NCI-H82 treated with DMSO at 0.1 percent for 48 hours (cell line): ENCODE measurements around the gene RDH16.
"Not testable (repeated sequence)": the region's sequence is repeated elsewhere in the genome, so short reads cannot be mapped to it uniquely, and the experiment has no call there.

Experiments
- DNase-seq: peaks from one replicate; lab custom pipeline; 2025; ENCODE audit not compliant: unreplicated experiment; lab: John Stamatoyannopoulos, UW

Gene RDH16

DNA sequence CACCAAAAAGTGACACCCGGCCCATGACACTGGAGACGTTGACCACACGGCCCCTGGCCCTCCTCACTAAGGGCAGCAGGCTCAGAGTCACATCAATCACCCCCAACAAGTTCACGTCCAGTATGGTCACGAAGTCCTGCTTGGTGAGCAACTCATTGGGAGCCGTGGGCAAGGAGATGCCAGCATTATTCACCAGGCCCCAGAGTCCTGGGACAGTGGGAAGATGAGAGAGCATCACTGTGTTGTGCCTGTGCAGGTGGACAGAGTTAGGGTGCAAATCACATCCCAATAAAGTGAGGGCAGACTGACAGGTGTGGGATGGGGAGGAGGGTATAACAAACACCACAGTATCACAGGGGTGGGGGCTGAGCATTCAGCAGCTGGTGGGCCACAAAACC lies 2.5 kb downstream of the RDH16 start:
- no peak for DNase-seq

DNA sequence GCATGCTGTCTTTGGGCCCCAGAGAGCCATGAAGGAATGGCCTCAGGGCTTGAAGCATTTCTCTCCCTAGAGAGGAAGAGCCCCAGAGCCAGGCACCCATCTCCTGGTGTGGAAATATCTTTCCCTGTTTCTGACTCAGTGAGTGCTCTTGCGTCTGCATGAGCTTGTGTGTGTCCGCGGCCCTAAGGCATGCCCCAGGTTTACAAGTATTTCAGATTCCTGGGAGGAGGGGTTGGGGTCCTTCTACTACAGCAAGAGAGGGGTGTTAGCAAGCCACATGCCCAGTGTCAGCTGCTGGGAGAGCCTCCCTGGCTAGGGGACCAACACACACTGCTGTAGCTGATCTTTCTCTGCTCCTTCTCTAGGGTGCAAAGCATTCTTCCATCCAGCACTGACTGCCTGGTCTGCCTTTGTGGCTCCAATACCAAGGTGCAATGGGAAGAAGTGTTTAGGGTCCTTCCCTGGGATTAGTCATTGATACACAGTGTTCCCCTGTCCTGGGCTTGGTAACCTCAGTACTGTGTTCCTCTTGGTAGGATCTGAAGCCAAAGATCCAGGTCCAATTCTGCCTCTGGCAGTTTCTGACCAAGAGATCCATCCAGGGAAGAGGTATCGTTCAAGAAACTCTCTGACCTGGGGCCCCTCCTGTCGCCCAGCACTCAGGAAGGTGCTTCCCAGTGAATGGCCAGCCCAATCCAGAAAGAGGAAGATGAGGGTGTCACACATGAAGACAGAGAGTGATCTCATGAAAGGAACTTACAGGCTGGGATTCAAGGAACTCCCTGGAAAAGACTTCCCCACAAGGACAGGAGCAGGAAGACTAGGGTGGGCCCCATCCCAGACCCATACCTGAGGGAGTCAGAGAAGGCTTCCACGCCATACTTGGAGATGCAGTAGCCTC lies 3.1 kb downstream of the RDH16 start:
- no peak for DNase-seq

DNA sequence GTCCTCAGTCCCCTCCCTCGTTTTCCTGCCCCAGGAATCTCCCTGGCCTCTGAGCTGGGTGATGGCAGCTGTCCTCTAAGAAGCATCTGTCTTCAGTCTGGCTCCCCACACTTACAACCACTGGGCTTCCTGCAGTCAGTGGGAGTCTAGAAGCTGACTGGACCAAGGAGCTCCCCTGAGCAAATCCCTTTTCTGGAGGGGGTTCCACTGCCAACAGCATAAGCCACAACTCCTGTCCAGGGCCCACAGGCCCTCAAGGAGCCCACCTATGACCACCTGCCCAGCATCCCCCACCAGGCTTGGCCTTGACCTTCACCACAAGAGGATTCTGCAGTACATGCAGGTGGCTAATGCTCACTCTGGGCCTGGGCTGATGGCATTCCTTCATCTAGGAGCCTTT lies 4.1 kb downstream of the RDH16 start:
- no peak for DNase-seq

DNA sequence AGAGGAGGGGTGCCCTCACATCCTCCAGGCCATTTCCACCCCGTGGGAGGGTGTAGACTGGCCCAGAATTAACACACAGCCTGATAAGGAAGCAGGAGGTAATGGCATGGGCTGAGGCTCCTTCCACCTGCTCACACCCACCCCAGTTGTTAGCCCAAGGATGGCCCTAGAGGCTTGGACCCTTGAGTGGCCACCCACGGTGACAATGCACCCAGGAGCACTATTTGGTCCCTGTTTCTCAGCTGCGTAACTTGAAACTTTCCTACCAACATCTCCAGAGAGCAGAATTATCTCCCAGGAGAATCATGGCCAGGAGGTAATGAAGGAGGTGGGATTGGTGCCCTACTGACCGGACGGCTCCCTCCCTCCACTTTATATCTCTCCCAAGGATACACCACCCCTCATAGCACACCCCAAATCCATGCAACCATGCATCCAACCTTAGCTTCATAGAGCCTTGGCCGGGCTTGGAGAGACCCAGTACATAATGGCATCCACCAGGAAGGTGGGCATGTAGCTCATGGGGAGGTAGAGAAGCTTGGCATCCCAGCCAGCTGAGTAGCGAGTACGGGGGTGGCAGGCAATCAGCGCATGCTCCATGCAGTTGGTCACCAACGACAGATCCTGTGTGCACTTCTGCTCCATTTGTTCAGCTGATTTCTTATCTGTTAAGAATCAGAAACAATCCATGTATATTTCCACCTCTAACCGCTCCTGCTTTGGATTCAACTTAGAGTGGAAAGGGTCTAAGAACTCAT lies 5.6 kb downstream of the RDH16 start:
- no peak for DNase-seq

DNA sequence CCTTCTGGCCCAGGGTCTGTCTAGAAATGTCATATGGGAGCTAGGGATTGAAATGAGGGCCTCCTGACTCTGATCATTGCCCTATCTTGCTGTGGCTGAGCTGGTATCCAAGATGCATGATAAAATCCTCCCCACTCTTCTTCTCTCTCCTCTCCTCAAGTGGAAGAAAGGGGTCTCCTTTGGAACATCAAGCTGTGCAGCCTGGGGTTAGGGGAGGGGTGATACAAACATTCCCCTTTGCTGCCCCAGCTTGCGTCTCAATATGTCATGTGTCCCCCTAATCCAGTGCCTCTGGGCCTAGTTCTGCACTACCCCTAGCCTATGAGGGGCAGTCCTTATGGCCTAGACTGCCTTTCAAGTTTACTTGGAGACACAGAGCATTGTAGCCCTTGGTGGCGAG lies 8.5 kb downstream of the RDH16 start:
- DNase-seq, result no peak

DNA sequence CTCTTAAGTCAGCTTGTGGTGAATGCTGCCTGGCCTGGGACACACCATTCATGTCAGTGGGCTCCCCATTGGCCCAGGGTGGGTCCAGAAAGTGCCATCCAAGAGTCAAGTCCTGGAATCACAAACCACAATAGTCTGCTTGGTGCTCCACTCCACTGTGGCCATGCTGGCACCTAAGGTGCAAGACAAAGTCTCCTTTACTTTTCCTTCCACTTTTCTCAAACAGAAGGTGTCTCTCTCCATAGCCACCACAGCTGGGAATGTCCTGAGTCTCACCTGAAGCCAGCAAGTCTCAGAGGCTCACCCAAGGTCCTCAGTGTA lies 9.0 kb downstream of the RDH16 start:
- DNase-seq, result no peak

DNA sequence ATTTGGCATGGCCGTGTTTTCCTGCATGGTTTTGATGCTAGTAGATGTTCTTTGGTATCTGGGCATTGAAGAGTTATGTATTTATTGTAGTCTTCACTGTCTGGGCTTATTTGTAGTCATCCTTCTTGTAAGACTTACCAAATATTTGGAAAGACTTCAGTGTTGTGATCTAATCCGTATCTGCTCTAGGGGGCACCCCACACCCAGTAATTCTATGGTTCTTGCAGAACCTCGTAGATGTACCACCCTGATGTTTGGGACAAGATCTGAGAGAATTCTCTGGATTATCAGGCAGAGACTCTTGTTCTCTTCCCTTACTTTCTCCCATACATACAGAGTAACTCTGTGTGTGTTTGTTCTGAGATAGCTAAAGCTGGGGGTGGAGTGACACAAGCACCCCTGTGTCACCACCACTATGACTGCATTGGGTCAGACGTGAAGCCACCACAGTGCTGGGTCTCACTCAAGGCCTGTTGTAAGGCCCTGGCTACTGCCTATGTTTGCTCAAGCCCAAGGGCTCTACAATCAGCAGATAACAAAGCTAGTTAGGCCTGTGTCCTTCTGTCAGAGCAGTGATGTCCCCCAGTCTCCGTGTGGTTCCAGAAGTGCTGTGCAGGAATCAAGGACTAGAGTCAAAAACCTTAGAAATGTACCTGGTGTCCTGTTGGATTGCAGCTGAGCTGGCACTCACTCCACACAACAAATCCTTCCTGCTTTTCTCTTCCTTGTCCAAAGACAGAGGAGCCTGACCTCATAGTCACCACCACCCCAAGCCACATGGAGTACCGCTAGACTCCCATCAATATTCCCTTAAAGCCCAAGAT lies 9.6 kb downstream of the RDH16 start:
- no peak for DNase-seq

DNA sequence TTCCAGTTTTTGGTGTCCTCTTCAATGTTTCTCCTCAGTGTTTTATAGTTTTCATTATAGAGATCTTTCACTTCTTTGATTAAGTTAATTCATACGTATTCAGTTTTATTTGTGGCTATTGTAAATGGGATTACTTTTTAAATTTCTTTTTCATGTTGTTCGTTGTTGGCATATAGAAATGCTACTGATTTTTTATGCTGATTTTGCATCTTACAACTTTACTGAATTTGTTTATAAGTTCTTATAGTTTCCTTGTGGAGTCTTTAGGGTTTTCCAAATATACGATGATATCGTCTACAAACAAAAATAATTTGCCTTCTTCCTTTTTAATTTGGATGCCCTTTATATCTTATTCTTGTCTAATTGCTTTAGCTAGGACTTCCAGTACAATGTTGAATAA lies 13.5 kb downstream of the RDH16 start:
- no peak for DNase-seq

DNA sequence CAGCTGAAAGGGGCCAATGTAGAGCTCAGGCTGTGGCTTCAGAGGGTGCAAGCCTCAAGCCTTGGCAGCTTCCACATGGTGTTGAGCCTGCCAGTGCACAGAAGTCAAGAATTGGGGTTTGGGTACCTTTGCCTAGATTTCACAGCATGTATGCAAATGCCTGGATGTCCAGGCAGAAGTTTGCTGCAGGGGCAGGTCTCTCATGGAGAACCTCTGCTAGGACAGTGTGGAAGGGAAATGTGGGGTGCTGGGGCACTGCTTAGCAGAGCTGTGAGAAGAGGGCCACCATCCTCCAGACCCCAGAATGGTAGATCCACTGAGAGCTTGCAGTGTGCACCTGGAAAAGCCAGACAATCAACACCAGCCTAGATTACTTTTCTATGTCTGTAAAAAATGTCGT lies 14.0 kb downstream of the RDH16 start:
- DNase-seq, result not testable (repeated sequence)

DNA sequence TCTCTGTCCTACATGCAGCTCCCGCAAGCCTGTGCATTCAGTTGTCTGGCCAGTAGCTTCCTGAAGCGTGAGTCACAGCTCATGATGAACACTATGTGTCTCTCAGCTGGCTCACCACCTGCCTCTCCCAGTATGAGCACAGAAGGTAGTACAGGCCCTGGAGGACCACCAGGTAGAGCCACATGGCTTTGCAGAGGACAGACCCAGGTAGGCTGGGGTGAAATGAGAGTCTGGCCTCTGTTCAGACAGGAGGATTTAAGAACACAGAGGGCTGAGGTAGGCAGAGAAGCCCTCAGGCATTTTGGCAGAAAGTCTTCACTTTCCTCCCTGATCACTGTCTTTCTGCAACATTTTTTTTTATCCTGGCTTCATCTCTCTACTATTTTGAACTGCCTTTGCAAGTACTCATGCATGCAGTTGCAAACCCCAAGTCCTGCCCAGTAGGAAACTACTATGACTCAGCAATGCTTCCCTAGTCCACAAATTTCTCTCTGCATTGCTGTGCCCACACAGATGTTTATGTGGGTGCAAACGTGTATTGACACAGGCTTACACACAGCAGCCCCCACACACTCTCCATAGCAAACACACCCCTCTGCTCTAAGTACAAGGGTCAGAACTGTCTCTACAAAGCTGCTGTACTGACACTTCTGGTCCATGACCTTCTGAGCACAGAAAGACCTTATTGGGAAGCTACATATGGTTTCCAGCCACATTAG lies 15.9 kb downstream of the RDH16 start:
- DNase-seq, result no peak

DNA sequence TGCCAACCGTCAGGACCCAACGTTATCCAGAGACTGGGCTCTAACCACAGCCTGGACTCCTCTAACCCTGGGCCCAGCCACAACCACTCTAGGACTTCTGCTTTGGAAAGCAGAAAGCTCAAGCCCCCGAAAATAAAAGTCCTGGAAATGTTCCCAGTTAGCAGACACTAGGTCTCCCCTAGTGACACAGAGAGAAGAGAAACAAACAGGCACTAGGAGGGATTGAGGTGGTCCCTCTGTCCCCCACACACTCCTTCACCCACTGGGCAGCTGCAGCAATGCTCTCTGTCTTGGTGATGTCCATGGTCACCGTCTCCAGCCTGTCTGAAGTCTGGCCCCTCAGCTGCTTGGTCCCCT lies 16.5 kb downstream of the RDH16 start:
- not testable (repeated sequence) for DNase-seq

DNA sequence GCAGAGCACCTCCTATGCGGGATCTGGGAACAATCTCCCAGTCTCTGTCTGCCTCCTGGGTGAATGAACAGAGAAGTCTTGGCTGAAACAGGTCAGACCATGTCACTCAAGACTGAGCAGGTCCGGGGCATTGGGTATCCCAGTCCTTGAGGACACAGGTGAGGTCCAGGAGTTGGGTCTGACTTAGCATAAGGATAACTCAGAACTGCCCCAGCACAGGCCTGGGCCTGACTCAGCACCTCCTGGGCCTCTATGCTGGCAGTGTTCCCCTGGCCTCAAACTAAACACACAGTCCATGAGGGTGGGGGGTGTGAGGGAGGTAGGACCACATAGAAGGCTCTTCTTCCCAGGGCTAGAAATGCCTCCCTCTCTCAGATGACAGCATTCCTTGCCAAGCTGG lies 21.7 kb downstream of the RDH16 start:
- no peak for DNase-seq

DNA sequence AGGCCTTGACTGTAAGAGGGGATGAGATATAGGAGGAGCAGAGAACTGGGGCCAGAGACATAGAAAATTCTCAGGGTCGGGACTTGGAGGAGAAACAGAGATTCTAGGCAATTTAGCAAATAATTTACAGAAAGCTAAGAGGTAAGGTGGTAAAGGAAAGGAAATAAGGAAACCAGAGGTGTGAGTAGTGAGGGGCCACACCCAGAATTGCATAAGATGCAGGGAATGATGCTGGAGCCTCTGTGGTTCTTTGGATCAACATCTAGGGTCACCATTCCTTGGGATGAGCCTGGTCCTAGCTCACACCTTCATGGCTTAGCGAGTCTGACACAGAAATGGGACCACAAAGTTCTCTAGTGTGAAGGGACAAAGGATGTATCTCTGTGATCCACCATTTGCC lies 22.3 kb downstream of the RDH16 start:
- no peak for DNase-seq

DNA sequence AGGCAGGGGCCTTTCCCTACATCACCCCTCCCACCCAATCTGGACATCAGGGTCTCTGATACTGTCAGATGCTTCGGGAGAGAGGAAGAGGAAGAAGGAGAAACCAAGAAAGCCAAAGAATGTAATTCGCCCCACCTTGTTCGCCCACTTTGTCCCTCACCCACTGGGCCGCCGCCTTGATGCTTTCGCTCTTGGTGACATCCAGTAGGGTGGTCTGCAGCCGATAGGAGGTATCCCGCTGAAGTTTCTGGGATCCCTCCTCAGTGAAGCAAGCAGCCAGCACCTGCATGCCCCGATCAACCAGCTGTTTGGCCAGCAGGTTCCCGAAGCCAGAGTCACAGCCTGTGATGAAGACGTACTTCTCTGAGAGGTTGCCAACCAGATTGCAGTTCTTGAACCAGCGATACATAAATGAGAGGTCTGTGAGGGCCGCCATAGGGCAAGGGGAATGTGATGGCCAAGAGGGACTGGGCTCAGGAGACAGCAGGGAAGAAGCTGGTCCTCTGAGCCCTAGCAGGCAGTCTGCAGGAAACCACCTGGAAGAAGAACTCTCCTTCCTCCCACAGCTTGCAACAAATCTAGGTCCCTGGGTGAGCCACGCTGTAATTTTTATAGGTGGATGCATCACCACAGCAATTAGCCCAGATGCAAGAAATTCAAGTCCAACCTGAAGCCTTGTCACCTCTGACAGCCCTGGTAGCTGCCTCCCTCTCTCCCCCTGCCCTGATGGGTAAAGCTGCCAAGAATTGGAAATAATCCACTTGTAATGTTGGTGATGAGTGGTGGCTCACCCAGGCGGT lies 23.4 kb downstream of the RDH16 start, which contains the start of gene SDR9C7:
TSS of gene SDR9C7 (minus strand) at position 583 of the 800 bp plus-strand sequence. CDS start at position 436, 147 bp downstream.
- DNase-seq, result no peak

DNA sequence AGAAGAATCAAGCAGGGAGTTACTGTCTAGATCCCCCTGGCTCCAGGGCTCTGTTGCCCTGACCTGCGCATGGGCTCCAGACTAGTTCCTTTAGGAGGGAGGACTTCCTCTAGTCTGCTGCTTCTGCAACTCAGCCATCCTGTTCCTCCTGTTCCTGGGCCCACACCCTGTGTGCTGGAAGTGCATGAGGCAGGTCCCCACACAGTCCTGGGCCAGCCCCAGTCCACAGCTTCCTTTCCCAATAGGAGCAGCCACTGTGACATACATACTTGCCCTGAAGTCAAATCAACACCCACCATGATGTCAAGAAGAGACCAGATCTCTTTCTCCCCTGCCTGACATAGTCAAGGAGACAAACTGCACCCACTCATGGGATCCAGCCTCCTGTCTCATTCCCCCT lies 24.5 kb downstream of the RDH16 start:
- no peak for DNase-seq

DNA sequence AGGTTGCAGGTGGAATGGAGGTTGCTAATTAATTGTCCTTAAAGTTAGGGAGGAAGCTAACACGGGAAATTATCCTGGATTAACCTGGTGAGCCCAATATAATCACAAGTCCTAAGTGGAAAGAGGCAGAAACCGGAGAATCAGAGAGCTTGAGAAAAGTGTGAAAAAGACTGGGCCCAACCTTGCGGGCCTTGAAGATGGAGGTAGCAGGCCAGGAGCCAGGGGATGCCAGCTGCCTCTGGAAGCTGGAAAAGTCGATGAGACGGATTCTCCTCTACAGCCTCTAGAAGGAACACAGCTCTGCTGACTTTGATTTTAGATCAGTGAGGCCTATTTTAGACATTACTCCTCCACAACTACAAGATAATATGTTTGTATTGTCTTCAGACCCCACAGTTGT lies 25.3 kb downstream of the RDH16 start:
- no peak for DNase-seq

DNA sequence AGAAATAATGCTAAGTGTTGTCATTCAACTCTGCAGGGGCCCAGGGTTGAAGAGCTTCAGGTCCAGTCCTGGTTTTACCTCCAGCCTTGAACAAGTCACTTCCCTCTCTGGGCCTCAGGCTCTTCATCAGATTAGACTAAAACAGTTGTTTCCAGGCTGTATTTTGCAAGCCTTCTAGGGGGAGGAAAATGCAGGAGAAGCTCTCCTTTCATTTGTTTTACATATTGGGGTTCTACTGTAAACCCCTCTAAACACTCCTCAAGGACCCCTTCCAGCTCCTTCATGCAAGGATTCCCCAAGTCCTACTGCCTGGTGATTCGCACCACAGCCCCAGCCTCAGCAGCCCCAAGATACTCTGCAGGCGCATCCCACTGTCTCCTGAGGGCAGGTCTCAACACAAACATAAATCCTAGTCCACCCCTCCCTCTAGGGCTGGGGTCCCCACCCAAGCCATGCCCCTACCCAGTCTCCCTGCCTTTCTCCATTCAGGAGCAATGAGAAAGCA lies 25.9 kb downstream of the RDH16 start:
- DNase-seq, result peak; percentile 22

DNA sequence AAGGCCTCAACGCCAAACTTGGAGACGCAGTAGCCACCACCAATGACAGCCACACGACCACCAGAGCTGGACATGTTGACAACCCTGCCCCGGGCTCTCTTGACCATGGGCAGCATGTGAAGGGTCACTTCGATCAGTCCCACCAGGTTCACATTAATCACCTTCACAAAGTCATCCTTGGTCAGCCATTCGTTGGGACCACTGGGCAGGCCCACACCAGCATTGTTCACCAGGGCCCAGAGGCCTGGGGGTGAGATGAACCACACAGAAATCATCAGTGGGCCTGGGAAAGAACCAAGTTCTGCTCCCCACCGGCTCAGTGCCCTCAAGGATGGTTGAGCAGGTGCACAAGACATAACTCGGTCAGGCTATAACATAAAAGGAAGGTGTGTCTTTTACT lies 27.2 kb downstream of the RDH16 start:
- no peak for DNase-seq

DNA sequence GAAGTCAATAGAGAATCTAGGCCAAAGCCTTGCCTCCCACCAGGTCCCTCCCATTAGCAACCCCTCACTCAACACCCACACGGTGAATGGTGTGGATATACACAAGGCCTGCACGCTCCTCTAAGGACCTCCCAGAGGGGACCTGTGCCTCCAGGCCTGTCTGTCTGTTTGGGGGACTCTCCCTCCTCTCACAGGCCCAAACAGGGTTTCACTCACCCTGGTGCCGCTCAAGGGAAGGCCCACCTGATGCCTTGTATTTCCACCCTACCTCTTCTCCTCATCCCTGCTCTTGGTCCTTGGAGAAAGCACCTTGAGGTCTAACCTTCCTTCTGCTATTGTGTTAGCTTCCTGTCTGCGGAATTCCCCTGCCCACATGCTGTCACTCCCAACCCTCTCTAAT lies 27.6 kb downstream of the RDH16 start:
- DNase-seq, result no peak

DNA sequence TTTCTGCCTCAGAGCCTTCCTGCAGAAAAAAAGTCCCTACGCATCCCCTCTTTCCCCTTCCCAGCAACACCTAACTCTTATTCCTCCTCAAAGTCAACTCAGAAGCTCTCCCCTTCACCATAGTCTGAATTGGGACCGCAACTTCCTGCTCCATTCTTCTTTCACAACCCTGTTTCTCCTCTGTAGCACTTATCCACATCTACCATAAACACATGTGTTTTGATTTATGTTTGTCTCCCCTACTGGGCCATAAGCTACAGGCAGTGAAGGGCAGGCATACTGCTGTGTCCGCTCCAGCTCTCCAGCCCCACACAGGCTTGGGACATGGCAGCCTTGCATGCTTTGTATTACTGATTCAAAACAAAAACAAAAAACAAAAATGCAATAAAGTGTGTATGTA lies 29.1 kb downstream of the RDH16 start:
- DNase-seq, result no peak
